Stimulated activated CD4-positive, alpha-beta T cell treated with anti-CD3 and anti-CD28 coated beads, TNF-alpha, amount 100 ng/mL, for 48 hours (primary cell): Measurements from ENCODE around the gene E2F1.
"Not testable (repeated sequence)": the region's sequence is repeated elsewhere in the genome, so short reads cannot be mapped to it uniquely, and the experiment has no call there.

Source experiments
- DNase-seq, 3 donors: peaks; one replicate each; pipeline ENCODE4 v3.0.0-alpha.2; 2020; ENCODE audit warnings: low read depth in 3 of 3

Gene E2F1

DNA sequence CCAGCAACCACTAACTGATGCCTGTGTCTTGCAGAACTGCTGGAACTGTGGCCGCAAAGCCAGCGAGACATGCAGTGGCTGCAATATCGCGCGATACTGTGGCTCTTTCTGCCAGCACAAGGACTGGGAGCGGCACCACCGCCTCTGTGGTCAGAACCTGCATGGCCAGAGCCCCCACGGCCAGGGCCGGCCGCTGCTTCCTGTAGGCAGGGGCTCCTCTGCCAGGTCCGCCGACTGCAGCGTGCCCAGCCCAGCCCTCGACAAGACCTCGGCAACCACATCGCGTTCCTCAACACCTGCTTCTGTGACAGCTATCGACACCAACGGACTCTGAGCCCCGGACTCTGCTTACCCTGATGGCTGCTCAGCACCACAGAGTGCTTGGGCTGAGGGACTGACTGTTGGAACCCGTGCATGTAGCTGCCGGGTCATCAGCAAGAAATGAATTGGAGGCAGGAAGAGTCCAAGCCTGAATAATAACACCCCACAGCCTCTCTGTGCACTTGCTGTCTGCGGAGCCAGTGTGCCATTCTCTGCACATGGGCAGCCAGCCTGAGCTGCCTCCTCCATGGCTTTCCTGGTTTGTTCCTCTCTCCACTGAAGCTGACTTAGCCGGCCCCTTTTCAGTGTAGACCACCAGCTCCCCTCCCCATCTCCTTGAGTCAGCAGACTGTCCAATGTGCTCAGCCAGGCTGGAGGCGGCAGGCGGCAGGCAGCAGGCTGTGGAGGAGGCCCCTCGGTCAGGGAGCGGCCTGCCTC lies 41.7 kb downstream of the E2F1 start:
- no peak for DNase-seq

DNA sequence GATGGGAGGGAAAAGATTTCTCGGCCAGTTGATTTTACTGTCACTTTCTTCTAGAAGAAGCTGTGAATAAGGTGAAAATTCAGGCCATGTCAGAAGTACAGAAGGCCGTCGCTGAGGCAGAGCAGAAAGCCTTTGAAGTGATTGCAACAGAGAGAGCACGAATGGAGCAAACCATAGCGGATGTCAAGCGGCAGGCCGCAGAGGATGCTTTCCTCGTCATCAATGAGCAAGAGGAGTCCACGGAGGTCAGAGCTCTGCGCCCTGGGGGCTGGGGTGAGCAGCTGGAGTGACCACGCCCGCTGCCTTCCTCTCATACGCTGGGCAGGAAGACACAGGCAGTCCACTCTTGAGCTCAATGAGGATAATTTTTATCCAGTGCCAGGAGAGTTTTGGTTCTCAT lies 45.9 kb downstream of the E2F1 start:
- no peak for DNase-seq

DNA sequence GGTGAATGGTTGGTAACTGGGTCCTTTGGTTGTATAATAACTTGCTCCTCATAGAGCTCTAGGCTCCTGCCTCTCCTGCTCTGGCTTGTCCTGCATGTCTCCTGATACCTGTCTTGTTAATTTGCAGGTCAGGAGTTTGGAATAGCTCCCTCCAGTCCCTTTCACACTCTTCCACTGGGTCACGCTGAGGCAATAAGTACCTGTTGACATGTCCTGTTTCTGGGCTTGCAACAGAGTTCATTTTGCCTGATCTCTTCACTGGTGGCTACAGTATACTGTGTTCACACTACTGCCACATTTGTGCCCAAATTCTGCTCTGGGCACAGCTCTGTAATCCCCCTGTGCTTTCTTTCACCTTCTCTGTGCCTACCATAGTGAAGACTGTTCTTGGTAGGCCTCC lies 49.4 kb downstream of the E2F1 start:
- DNase-seq, result no peak

DNA sequence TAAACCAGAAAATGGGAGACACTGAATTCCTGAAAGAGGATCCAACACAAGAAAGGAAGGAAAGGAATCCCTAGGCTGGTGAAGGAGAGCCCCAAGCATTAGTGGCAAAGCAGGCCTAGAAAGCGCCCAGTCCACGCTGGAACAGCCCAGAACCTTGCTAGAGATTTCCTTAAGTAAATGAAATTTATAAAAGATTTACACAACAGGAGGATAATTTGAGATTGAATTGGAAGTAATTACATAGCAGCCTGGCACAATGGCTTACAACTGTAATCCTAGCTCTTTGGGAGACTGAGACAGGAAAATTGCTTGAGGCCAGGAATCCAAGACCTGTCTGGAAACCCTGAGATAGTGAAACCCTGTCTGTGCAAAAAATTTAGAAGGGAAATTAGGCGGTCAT lies 50.8 kb downstream of the E2F1 start:
- no peak for DNase-seq

DNA sequence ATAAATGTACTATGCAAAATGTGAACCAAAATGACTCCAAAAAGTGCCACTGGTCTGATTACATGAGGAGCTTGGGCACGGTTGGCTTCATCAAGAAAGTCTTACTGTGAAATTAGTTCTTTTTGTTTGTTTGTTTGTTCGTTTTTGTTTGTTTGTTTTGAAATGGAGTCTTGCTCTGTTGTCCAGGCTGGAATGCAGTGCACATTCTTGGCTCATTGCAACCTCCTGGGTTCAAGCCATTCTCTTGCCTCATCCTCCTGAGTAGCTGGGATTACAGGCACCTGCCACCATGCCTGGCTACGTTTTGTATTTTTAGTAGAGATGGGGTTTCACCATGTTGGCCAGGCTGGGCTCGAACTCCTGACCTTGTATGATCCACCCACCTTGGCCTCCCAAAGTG lies 54.3 kb downstream of the E2F1 start:
- DNase-seq, result not testable (repeated sequence)

DNA sequence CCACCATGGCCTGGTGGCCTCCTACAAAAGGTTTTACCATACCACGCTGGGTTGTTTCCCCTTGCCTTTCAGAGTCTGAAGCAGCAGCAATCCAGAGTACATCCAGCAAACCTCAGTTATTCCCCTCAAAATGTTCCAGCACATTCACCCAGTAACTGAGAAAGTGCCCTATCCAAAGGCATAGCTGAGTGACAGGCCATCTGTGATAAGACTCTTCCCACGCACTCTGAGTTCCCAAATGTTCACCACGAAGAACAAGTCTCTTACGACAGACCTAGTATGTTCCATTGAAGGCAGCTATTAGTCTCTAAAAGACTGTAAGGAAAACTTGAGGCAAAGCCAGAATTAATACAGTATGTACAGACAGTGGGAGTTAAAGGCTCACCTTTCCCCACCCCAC lies 55.7 kb downstream of the E2F1 start:
- DNase-seq, result no peak

DNA sequence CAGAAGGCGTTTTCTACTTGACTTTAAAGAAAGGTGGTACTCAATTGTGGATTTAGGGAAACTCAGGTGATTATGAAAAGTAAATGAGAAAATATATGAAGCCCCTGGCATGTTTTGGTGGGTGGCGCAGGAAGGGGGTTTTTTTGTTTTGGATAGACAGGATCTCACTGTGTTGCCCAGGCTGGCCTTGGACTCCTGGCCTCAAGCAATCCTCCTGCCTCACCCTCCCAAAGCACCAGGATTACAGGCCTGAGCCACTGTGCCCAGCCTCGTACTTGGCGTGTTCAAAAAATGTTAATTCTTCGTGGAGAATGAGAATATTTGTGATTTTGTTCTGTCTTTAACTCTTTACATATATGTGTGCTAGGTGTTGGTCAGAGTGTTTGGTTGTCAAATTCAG lies 56.2 kb downstream of the E2F1 start:
- DNase-seq, result no peak

DNA sequence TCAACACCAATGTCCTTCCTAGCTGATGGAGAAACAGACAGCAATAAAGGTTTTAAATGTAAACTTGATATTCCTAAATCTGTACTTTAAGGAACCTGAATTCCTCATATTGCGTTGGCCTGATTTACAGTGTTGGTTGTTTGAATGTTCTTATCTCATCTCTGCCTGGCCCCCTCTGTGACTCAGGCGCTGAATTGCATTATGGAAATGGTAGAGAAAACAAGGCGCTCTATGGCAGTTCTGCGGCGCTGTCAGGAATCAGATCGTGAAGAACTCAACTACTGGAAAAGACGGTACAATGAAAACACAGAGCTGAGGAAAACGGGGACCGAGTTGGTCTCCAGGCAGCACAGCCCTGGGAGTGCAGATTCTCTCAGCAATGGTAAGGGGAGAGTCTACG lies 56.7 kb downstream of the E2F1 start:
- DNase-seq, result no peak

DNA sequence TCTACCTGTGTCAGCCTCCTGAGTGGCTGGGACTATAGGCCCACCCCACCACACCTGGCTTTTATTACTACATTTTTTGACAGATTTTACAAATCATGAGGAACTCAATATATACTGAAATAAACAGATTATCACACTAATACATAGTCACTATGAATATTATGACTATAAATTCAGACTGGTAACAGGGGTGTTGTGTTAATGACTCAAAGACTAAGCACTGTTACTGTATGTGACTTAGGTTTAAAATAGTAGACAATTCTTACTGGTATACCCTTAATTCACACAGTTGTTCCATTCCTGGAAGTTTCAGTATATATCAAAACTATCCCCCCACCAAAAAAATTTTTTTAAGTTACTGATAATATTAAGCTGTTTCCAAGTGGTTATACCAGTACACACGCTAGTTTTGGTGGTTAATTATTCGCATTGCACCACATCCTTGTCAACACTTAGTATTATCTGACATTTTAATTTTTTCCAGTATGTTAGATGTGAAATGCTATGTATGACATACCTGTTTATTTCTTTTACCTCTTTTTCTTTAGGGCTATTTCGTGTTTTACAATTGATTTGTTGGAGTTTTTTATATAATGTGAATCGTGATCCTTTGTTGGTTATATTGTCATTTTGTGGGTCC lies 58.5 kb downstream of the E2F1 start:
- DNase-seq, result no peak

DNA sequence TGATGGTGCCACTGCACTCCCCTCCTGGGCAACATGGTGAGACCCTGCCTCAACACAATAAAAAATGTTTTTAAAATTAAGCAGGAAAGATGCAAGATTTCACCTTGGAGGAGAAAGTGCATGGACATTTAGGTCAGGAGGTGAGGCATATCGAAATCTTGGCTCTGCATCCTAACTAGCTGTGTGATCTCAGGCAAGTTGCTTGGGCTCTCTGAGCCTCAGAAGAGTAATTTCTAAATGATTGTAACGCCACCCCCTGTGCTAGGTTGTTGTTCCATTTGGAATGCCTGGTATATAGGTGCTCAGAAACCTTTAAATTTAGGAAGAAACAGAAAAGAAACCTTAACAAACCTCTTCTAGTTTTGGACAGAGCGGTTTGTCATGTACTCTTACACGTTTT lies 60.0 kb downstream of the E2F1 start:
- no peak for DNase-seq
